K562 (cell line): ENCODE results near the gene PSME4. TPM values are rescaled to one million over a fixed set of nuclear protein-coding genes. Genes with fewer than 3 reads are reported as not detected.

Source experiments
- ATAC-seq: fragments of 200-7000 bp; cut with Tn5 transposase; 3 replicates; pipeline ENCODE4 v1.9.1; 2020; ENCODE audit warnings: moderate library complexity
- BruUV-seq: library from RNA; stranded (reverse); fragments of 400-500 nt; replicated peaks from 2 replicates; lab custom pipeline; 2021; lab: Mats Ljungman, UMichigan
- CTCF ChIA-PET: fragments of 300-600 bp; formaldehyde crosslinking; extraction: SDS; loops from one replicate; lab custom pipeline; 2021; ENCODE audit warnings: low intra/inter-chr PET ratio; lab: Yijun Ruan, JAX
- POLR2A ChIA-PET: fragments of 300-600, 350-650 bp; sonication (Branson Sonifier 250); formaldehyde crosslinking; extraction: SDS; loops from one replicate; lab custom pipeline; 2021; ENCODE audit warnings: antibody characterized with exemption, inconsistent platforms; lab: Yijun Ruan, JAX
- DNase-seq, 4 experiments: peaks; one replicate each; pipeline versions ENCODE4 v3.0.0 to v3.0.0-alpha.2; 2011 to 2018; ENCODE audit warnings: low spot score in 3 of 4, mixed read lengths in 3 of 4; ENCODE audit errors: extremely low read depth in 1 of 4
- FAIRE-seq: peaks from 2 replicates; lab custom pipeline; 2011; peaks lifted over from hg19 to GRCh38; lab: Jason Lieb, UNC
- H2AFZ ChIP-seq: 2 replicates; pipeline ENCODE4 v1.6.0; 2011; ENCODE audit warnings: low read depth, low read length, control low read depth, inconsistent platforms
- H3K27ac ChIP-seq: fragments of 200-600 bp; 3 replicates; pipeline ENCODE4 v1.8.0; 2011; ENCODE audit warnings: low read depth, mild to moderate bottlenecking, control low read depth, inconsistent platforms, low read length, moderate library complexity, mixed read lengths; ENCODE audit errors: extremely low read depth
- H3K27me3 ChIP-seq, 2 experiments: fragments of 300-600 bp in 1 of 2; 2 replicates in 1 of 2; 3 replicates in 1 of 2; pipeline versions ENCODE4 v1.6.0 to v1.8.0; 2011; ENCODE audit warnings: inconsistent platforms in 2 of 2, low read length in 2 of 2, mild to moderate bottlenecking in 1 of 2, mixed read lengths in 1 of 2, moderate library complexity in 1 of 2; ENCODE audit not compliant: control insufficient read depth in 2 of 2, insufficient read depth in 2 of 2
- H3K36me3 ChIP-seq: fragments of 300-600 bp; 3 replicates; pipeline ENCODE4 v1.8.0; 2011; ENCODE audit warnings: mild to moderate bottlenecking, low read length, inconsistent platforms; ENCODE audit not compliant: control insufficient read depth, insufficient read depth
- H3K4me1 ChIP-seq, 2 experiments: fragments of 200-600 bp in 1 of 2; replicated peaks in 1 of 2; 2 replicates in 1 of 2; 3 replicates in 1 of 2; pipeline versions ENCODE4 v1.5.1 to v1.8.0; 2011; ENCODE audit warnings: inconsistent platforms in 2 of 2, low read length in 2 of 2, mild to moderate bottlenecking in 1 of 2, mixed read lengths in 1 of 2, moderate library complexity in 1 of 2; ENCODE audit not compliant: control insufficient read depth in 2 of 2, insufficient read depth in 2 of 2
- H3K4me2 ChIP-seq: 2 replicates; pipeline ENCODE4 v1.6.1; 2011; ENCODE audit warnings: low read length, control low read depth, inconsistent platforms, mixed read lengths; ENCODE audit not compliant: insufficient read depth
- H3K4me3 ChIP-seq: fragments of 200-600 bp; sonication (generic), shearing (Covaris generic); 2 replicates; pipeline ENCODE4 v1.5.1; 2016; ENCODE audit warnings: control low read depth, inconsistent platforms
- H3K79me2 ChIP-seq: fragments of 200-600 bp; 3 replicates; pipeline ENCODE4 v1.8.0; 2011; ENCODE audit warnings: low read length, inconsistent platforms; ENCODE audit not compliant: control insufficient read depth, insufficient read depth
- H3K9ac ChIP-seq, 2 experiments: 2 replicates each; pipeline versions ENCODE4 v1.6.0 to v1.6.1; 2011; ENCODE audit warnings: low read depth in 2 of 2, low read length in 2 of 2, control low read depth in 1 of 2, inconsistent platforms in 1 of 2, mild to moderate bottlenecking in 1 of 2, mixed read lengths in 1 of 2; ENCODE audit not compliant: insufficient read depth in 1 of 2
- H3K9me1 ChIP-seq: one replicate; pipeline ENCODE4 v1.6.0; 2011; ENCODE audit warnings: inconsistent platforms, mild to moderate bottlenecking, low read length, moderate library complexity; ENCODE audit not compliant: control insufficient read depth, insufficient read depth
- H3K9me3 ChIP-seq: replicated peaks from 2 replicates; pipeline ENCODE4 v1.5.1; 2011; ENCODE audit warnings: low read depth, low read length, inconsistent platforms; ENCODE audit not compliant: control insufficient read depth, insufficient read depth
- H4K20me1 ChIP-seq: replicated peaks from 2 replicates; pipeline ENCODE4 v1.6.1; 2011; ENCODE audit warnings: low read length, inconsistent platforms, mixed read lengths; ENCODE audit not compliant: control insufficient read depth, insufficient read depth
- DDX20 ChIP-seq: fragments of 450-650 bp; IDR thresholded peaks from 2 replicates; pipeline ENCODE4 v1.6.1; 2016; ENCODE audit warnings: missing genetic modification characterization, low read depth, mild to moderate bottlenecking, missing compliant biosample characterization, moderate library complexity
- DNMT1 ChIP-seq: fragments of 450-650 bp; IDR thresholded peaks from 2 replicates; pipeline ENCODE4 v1.6.1; 2016; ENCODE audit warnings: antibody characterized with exemption, mild to moderate bottlenecking
- HMGN3 ChIP-seq: IDR thresholded peaks from 2 replicates; pipeline ENCODE4 v1.6.1; 2011; ENCODE audit warnings: borderline replicate concordance, low read depth, mild to moderate bottlenecking, mixed read lengths, low read length; ENCODE audit not compliant: insufficient read length; ENCODE audit errors: extremely low read depth
- MIER1 ChIP-seq: fragments of 450-650 bp; IDR thresholded peaks from 2 replicates; pipeline ENCODE4 v1.6.1; 2016; ENCODE audit warnings: antibody characterized with exemption, mild to moderate bottlenecking, low read depth
- RBM39 ChIP-seq: fragments of 200-400 bp; formaldehyde crosslinking; optimal IDR thresholded peaks from 2 replicates; pipeline ENCODE3; 2018; ENCODE audit warnings: low read depth, low read length
- RFX7 ChIP-seq: fragments of 250-450 bp; sonication (Bioruptor Pico); IDR thresholded peaks from 2 replicates; pipeline ENCODE4 v1.5.1; 2021; ENCODE audit warnings: mild to moderate bottlenecking
- SIX5 ChIP-seq, 2 experiments: IDR thresholded peaks; 2 replicates each; pipeline ENCODE4 v1.6.1; 2011; ENCODE audit warnings: low read length in 2 of 2, borderline replicate concordance in 1 of 2, low read depth in 1 of 2, mild to moderate bottlenecking in 1 of 2, moderate library complexity in 1 of 2; ENCODE audit not compliant: insufficient read depth in 1 of 2
- SMAD1 ChIP-seq: fragments of 150-350 bp; IDR thresholded peaks from 2 replicates; pipeline ENCODE4 v1.6.1; 2014; ENCODE audit warnings: low read length, low read depth; ENCODE audit not compliant: partially characterized antibody
- TCF3 ChIP-seq: sonication (generic); formaldehyde crosslinking; IDR thresholded peaks from 2 replicates; pipeline ENCODE4 v1.4.0; 2020; ENCODE audit warnings: mild to moderate bottlenecking, missing genetic modification reagents
- ZNF224 ChIP-seq: sonication (generic); formaldehyde crosslinking; IDR thresholded peaks from 2 replicates; pipeline ENCODE4 v1.8.0; 2022; ENCODE audit warnings: mild to moderate bottlenecking, missing genetic modification reagents
- ZNF311 ChIP-seq: fragments of 250-450 bp; sonication (Bioruptor Pico); IDR thresholded peaks from 2 replicates; pipeline ENCODE4 v1.4.0; 2020; ENCODE audit warnings: mild to moderate bottlenecking, moderate library complexity
- ZNF436 ChIP-seq: fragments of 250-450, 450-650 bp; sonication (Bioruptor Pico); formaldehyde crosslinking; IDR thresholded peaks from 2 replicates; pipeline ENCODE4 v1.7.0; 2020; ENCODE audit warnings: mild to moderate bottlenecking
- ZNF518B ChIP-seq: fragments of 250-450 bp; sonication (Bioruptor Pico); IDR thresholded peaks from 2 replicates; pipeline ENCODE4 v1.5.0; 2021; ENCODE audit warnings: mild to moderate bottlenecking, moderate library complexity
- ZNF764 ChIP-seq: fragments of 250-450 bp; sonication (Bioruptor Pico); IDR thresholded peaks from 2 replicates; pipeline ENCODE4 v1.4.0; 2020; ENCODE audit warnings: low read depth, mild to moderate bottlenecking, moderate library complexity
- ZNF830 ChIP-seq: fragments of 250-450 bp; sonication (Bioruptor Pico); IDR thresholded peaks from 2 replicates; pipeline ENCODE4 v1.5.0; 2021; ENCODE audit warnings: mild to moderate bottlenecking
- WGBS: fragments of 100-300 bp; shearing (Covaris generic); methylation state at CpG from one replicate; pipeline ENCODE4 v1.1.6; 2016; ENCODE audit warnings: low coverage, mixed read lengths; ENCODE audit not compliant: insufficient coverage; ENCODE audit errors: missing lambda C conversion rate; 5-methylcytosine and 5-hydroxymethylcytosine counted together
- in situ Hi-C: fragments of 300-500 bp; cut with MboI; formaldehyde crosslinking; loops from 4 replicates; pipeline ENCODE4 v1.15.0; 2018; ENCODE audit warnings: inconsistent platforms, mixed read lengths
- intact Hi-C: fragments of 100-400 bp; cut with micrococcal nuclease; formaldehyde crosslinking; loops from 2 replicates; pipeline ENCODE4 v1.14.2; 2022
- polyA plus RNA-seq, 8 experiments: library from polyadenylated mRNA; depleted of rRNA in 4 of 8; stranded (reverse) in 5 of 8; unstranded in 3 of 8; fragments of >200 nt; fragmentation: Nextera tagmentation in 2 of 8; fragmentation: Illumina TruSeq in 1 of 8; extraction: Ambion mirVana in 2 of 8; extraction: Trizol in 1 of 8; gene quantifications; 2 replicates each; pipeline versions ENCODE4 v1.2.1 to v1.2.3, GENCODE V29; 2011 to 2014; ENCODE audit warnings: inconsistent platforms in 1 of 8, missing spikeins in 1 of 8
- total RNA-seq, 7 experiments: library from RNA; depleted of rRNA in 6 of 7; stranded (reverse); fragments of >200 nt in 6 of 7; fragmentation: Illumina TruSeq in 2 of 7; extraction: Trizol in 2 of 7; gene quantifications; 2 replicates each; pipeline versions ENCODE4 v1.2.1 to v1.2.3, GENCODE V29; 2011 to 2021; ENCODE audit warnings: low replicate concordance in 1 of 7

The PSME4 gene
- total and polyA plus RNA-seq, 9 of the 15 experiments (the other 6 are each of a cell fraction or from before 2014, with no cell fraction given), result 24.3 to 77.8 (median 40.5) TPM

GRCh38 chr2:53881360-53881759 lies 89.4 kb downstream of the PSME4 start:
- ChIA-PET CTCF (no interaction called here), POLR2A (no interaction called here)
- H3K36me3 ChIP-seq, result peaks cover 79% of the 10 kb centered on the region
- no peak for TF ChIP-seq DDX20 (tag)
- TF ChIP-seq RBM39, result no peak
- TF ChIP-seq SIX5 (IDR thresholded peaks at IDR 0.05; ENCODE audit: borderline replicate concordance in 1 of 2, insufficient read depth in 1 of 2, low read depth in 1 of 2, low read length in 2 of 2), result no peak
- no peak for TF ChIP-seq DNMT1
- TF ChIP-seq ZNF311, result no peak
- no peak overlapping the region for H3K4me3 ChIP-seq
- ATAC-seq (no peak), FAIRE-seq (no peak), DNase-seq (no peak)
- H3K9ac ChIP-seq, result no peak overlapping the region
- no peaks in the 10 kb centered on the region for H3K79me2 ChIP-seq
- no peak overlapping the region for H2AFZ ChIP-seq
- WGBS, result 100% methylated on average over 1 of the region's 2 CpGs
- H3K4me2 ChIP-seq, result no peak overlapping the region
- in situ Hi-C loops, result no loop called here
- no peaks in the 10 kb centered on the region for H3K9me3 ChIP-seq
- H3K27ac ChIP-seq, result no peak overlapping the region
- no TSS peak for BruUV-seq
- intact Hi-C loops, result no loop called here
- no peaks in the 10 kb centered on the region for H4K20me1 ChIP-seq
- H3K4me1 ChIP-seq, result no peaks in the 10 kb centered on the region
- H3K9me1 ChIP-seq, result no peaks in the 10 kb centered on the region
- H3K27me3 ChIP-seq, result no peaks in the 10 kb centered on the region

GRCh38 chr2:53880756-53881155 lies 90.0 kb downstream of the PSME4 start:
- Histone ChIP-seq H3K27ac (no peak overlapping the region), H3K27me3 (no peaks in the 10 kb centered on the region), H3K9me1 (no peaks in the 10 kb centered on the region), H3K9ac (no peak overlapping the region), H3K9me3 (no peaks in the 10 kb centered on the region), H3K4me3 (no peak overlapping the region), H3K36me3 (peaks cover 79% of the 10 kb centered on the region), H4K20me1 (no peaks in the 10 kb centered on the region), H2AFZ (no peak overlapping the region), H3K4me1 (no peaks in the 10 kb centered on the region), H3K4me2 (no peak overlapping the region), H3K79me2 (no peaks in the 10 kb centered on the region)
- POLR2A ChIA-PET, result no interaction called here
- TF ChIP-seq ZNF830 (CRISPR knock-in tag), result no peak
- TF ChIP-seq ZNF436 (CRISPR knock-in tag), result no peak
- TF ChIP-seq ZNF518B (CRISPR knock-in tag), result no peak
- TF ChIP-seq MIER1, result no peak
- no peak for TF ChIP-seq ZNF764 (CRISPR knock-in tag)
- TF ChIP-seq RFX7 (CRISPR knock-in tag), result no peak
- TF ChIP-seq SMAD1, result no peak
- no peak for TF ChIP-seq HMGN3
- TF ChIP-seq TCF3 (CRISPR knock-in tag), result no peak
- no peak for TF ChIP-seq ZNF224 (CRISPR knock-in tag)
- CTCF ChIA-PET, result no interaction called here
- no peak for FAIRE-seq
- WGBS, result 91% methylated on average over 3 of the region's 3 CpGs
- intact Hi-C loops, result no loop called here
- no TSS peak for BruUV-seq
- ATAC-seq, result no peak
- no peak for DNase-seq
- in situ Hi-C loops, result no loop called here
